Mammary epithelial cell (primary cell): ENCODE measurements around the gene GNA15.

ENCODE experiments used
- EZH2 ChIP-seq: IDR thresholded peaks from 2 replicates; pipeline ENCODE4 v1.6.1; 2012; ENCODE audit warnings: low read length, inconsistent platforms, borderline replicate concordance
- TF ChIP-seq, protein P1 (sequence below), 2 donors: IDR thresholded peaks in 1 of 2; conservative IDR thresholded peaks in 1 of 2; 2 replicates each; pipeline ENCODE4 v1.5.1; 2011 to 2012; ENCODE audit warnings: inconsistent platforms in 2 of 2, low read length in 2 of 2, mild to moderate bottlenecking in 2 of 2, control low read depth in 1 of 2, low read depth in 1 of 2; ENCODE audit not compliant: insufficient read depth in 1 of 2; ENCODE audit errors: extremely low read depth in 1 of 2

DNA sequence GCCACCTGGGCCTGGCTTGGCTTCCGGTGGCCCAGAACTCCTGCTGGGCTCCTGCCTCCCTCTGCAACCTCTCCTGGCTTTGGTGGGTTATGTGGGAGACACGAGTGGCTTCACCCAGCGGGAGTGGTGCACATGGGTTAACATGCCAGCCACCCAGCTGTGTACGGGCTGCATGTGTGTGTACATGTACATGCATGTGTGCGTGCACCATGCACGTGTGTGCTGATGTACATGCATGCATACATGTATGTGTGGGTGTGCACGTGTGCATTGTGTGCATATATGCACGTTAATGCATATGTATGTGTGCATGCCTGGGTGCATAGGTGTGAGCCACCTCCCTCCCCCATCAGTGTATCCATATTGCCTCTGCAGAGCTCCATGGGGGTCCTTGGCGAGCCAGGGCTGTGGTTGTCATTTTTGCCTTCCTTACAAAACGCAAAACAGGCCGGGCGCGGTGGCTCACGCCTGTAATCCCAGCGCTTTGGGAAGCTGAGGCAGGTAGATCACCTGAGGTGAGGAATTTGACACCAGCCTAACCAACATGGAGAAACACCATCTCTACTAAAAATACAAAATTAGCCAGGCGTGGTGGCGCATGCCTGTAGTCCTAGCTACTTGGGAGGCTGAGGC lies 29.2 kb upstream of the GNA15 start:
- TF ChIP-seq, protein P1, sequence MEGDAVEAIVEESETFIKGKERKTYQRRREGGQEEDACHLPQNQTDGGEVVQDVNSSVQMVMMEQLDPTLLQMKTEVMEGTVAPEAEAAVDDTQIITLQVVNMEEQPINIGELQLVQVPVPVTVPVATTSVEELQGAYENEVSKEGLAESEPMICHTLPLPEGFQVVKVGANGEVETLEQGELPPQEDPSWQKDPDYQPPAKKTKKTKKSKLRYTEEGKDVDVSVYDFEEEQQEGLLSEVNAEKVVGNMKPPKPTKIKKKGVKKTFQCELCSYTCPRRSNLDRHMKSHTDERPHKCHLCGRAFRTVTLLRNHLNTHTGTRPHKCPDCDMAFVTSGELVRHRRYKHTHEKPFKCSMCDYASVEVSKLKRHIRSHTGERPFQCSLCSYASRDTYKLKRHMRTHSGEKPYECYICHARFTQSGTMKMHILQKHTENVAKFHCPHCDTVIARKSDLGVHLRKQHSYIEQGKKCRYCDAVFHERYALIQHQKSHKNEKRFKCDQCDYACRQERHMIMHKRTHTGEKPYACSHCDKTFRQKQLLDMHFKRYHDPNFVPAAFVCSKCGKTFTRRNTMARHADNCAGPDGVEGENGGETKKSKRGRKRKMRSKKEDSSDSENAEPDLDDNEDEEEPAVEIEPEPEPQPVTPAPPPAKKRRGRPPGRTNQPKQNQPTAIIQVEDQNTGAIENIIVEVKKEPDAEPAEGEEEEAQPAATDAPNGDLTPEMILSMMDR (conservative IDR thresholded peaks at IDR 0.05 in 1 of 2, IDR thresholded peaks at IDR 0.05 in 1 of 2; ENCODE audit: extremely low read depth in 1 of 2, insufficient read depth in 1 of 2, low read depth in 1 of 2, low read length in 2 of 2) = no peak
- TF ChIP-seq EZH2 = no peak
